Measurements from ENCODE around the gene APOL4.
"Not testable (repeated sequence)": the region's sequence is repeated elsewhere in the genome, so short reads cannot be mapped to it uniquely, and the experiment has no call there.

The APOL4 gene

GRCh38 chr22:36204001-36204631, 2.5 kb upstream of the APOL4 start:
- H3K4me3 ChIP-seq (ENCODE audit: low read depth, low read length) = no peak overlapping the region
- no peak for TF ChIP-seq CTCF (IDR thresholded peaks at IDR 0.05; ENCODE audit: insufficient read depth, low read length, missing control alignments)
- DNase-seq (ENCODE audit: low read depth, low spot score) = no peak
- ChIA-PET CTCF (interaction anchor here (0.8 to 1.2 kb wide), 4 partner anchors 9 to 283 kb away, joined by 3 to 4 read pairs (median 3); no protein-coding TSS in a partner anchor), POLR2A (no interaction called here)

- POLR2A ChIA-PET; DNase-seq (ENCODE audit: low read depth, low spot score); H3K4me3 ChIP-seq (ENCODE audit: low read depth, low read length): not testable (repeated sequence)
- CTCF ChIA-PET = interaction anchor here (0.9 to 1.2 kb wide), 2 partner anchors 10 to 283 kb away, joined by 3 read pairs; no protein-coding TSS in a partner anchor
Measured at GRCh38 chr22:36203441-36203840, 1.8 kb upstream of the APOL4 start.

- DNase-seq (ENCODE audit: low read depth, low spot score); POLR2A ChIA-PET; H3K4me3 ChIP-seq (ENCODE audit: low read depth, low read length): not testable (repeated sequence)
- CTCF ChIA-PET = interaction anchor here (0.9 to 1.7 kb wide), 2 partner anchors 10 to 284 kb away, joined by 3 to 7 read pairs; no protein-coding TSS in a partner anchor
Measured at GRCh38 chr22:36202906-36203305, 1.3 kb upstream of the APOL4 start.

GRCh38 chr22:36201025-36201424, 584 bp downstream of the APOL4 start:
- H3K4me3 ChIP-seq (ENCODE audit: low read depth, low read length); POLR2A ChIA-PET; CTCF ChIA-PET; DNase-seq (ENCODE audit: low read depth, low spot score): not testable (repeated sequence)

GRCh38 chr22:36199001-36199551, 2.5 kb downstream of the APOL4 start:
- ChIA-PET POLR2A (no interaction called here), CTCF (interaction anchor here (0.8 to 12.3 kb wide), 4 partner anchors 8 to 39 kb away, joined by 3 to 76 read pairs (median 25); partner anchors contain the start of gene APOL2)
- no peak overlapping the region for H3K4me3 ChIP-seq (ENCODE audit: low read depth, low read length)
- DNase-seq (ENCODE audit: low read depth, low spot score) = no peak
- no peak for TF ChIP-seq CTCF (IDR thresholded peaks at IDR 0.05; ENCODE audit: insufficient read depth, low read length, missing control alignments)

GRCh38 chr22:36198536-36198935, 3.1 kb downstream of the APOL4 start:
- DNase-seq (ENCODE audit: low read depth, low spot score) = no peak
- POLR2A ChIA-PET = no interaction called here
- TF ChIP-seq CTCF (IDR thresholded peaks at IDR 0.05; ENCODE audit: insufficient read depth, low read length, missing control alignments) = no peak
- no peak overlapping the region for H3K4me3 ChIP-seq (ENCODE audit: low read depth, low read length)
- CTCF ChIA-PET = interaction anchor here (1.2 to 12.3 kb wide), 6 partner anchors 9 to 290 kb away, joined by 3 to 76 read pairs (median 28); partner anchors contain the start of gene APOL2

- DNase-seq (ENCODE audit: low read depth, low spot score) = no peak
- ChIA-PET POLR2A (no interaction called here), CTCF (interaction anchor here (0.6 to 12.3 kb wide), 9 partner anchors 8 to 291 kb away, joined by 4 to 76 read pairs (median 8); partner anchors contain the start of gene APOL2)
- TF ChIP-seq CTCF (IDR thresholded peaks at IDR 0.05; ENCODE audit: insufficient read depth, low read length, missing control alignments) = no peak
- H3K4me3 ChIP-seq (ENCODE audit: low read depth, low read length) = no peak overlapping the region
Measured at GRCh38 chr22:36197514-36198146, 4.0 kb downstream of the APOL4 start.

All from AG04449 (cell line).